ENCODE measurements around the gene TIMELESS.

Gene TIMELESS

GRCh38 chr12:56382611-56383010 lies 66.6 kb downstream of the TIMELESS start:
- H3K9me3 ChIP-seq (replicated peaks; ENCODE audit: insufficient read depth, low read length), result no peaks in the 10 kb centered on the region
- no peaks in the 10 kb centered on the region for H3K9me2 ChIP-seq (replicated peaks; ENCODE audit: insufficient read depth, low read length)
- no peaks in the 10 kb centered on the region for H4K20me1 ChIP-seq (ENCODE audit: insufficient read depth, low read length)
- DNase-seq, result no peak
- TF ChIP-seq EZH2phosphoT487 (IDR thresholded peaks at IDR 0.05; ENCODE audit: low read length) (no peak), CTCF (IDR thresholded peaks at IDR 0.05; ENCODE audit: low read length) (no peak), EZH2 (optimal IDR thresholded peaks at IDR 0.05; ENCODE audit: low read depth, low read length) (no peak)
- no peaks in the 10 kb centered on the region for H3K36me3 ChIP-seq (replicated peaks; ENCODE audit: insufficient read depth, low read length)
- H3K4me2 ChIP-seq (ENCODE audit: low read depth, low read length), result no peak overlapping the region
- H3K27ac ChIP-seq (ENCODE audit: low read length), result no peak overlapping the region
- no peaks in the 10 kb centered on the region for H3K4me1 ChIP-seq (ENCODE audit: low read length)
- H3F3A ChIP-seq (ENCODE audit: insufficient read depth, low read length), result no peaks in the 10 kb centered on the region
- H3K4me3 ChIP-seq (ENCODE audit: low read length), result no peak overlapping the region
- H3K9ac ChIP-seq (ENCODE audit: low read length), result no peak overlapping the region
- H3K79me2 ChIP-seq (ENCODE audit: low read length), result no peaks in the 10 kb centered on the region
- no peak overlapping the region for H2AFZ ChIP-seq (ENCODE audit: low read length)
- H3K27me3 ChIP-seq (replicated peaks; ENCODE audit: insufficient read depth, low read length), result no peaks in the 10 kb centered on the region

GRCh38 chr12:56377989-56378316 lies 71.3 kb downstream of the TIMELESS start:
- Histone ChIP-seq H3K4me1 (ENCODE audit: low read length) (peaks cover 15% of the 10 kb centered on the region), H2AFZ (ENCODE audit: low read length) (no peak overlapping the region), H3K9me3 (replicated peaks; ENCODE audit: insufficient read depth, low read length) (no peaks in the 10 kb centered on the region), H4K20me1 (ENCODE audit: insufficient read depth, low read length) (no peaks in the 10 kb centered on the region), H3F3A (ENCODE audit: insufficient read depth, low read length) (peaks cover 14% of the 10 kb centered on the region), H3K9ac (ENCODE audit: low read length) (no peak overlapping the region), H3K36me3 (replicated peaks; ENCODE audit: insufficient read depth, low read length) (no peaks in the 10 kb centered on the region), H3K79me2 (ENCODE audit: low read length) (no peaks in the 10 kb centered on the region), H3K27me3 (replicated peaks; ENCODE audit: insufficient read depth, low read length) (no peaks in the 10 kb centered on the region), H3K27ac (ENCODE audit: low read length) (no peak overlapping the region), H3K4me2 (ENCODE audit: low read depth, low read length) (no peak overlapping the region), H3K4me3 (ENCODE audit: low read length) (no peak overlapping the region), H3K9me2 (replicated peaks; ENCODE audit: insufficient read depth, low read length) (no peaks in the 10 kb centered on the region)
- no peak for DNase-seq
- TF ChIP-seq EZH2phosphoT487 (IDR thresholded peaks at IDR 0.05; ENCODE audit: low read length), result no peak
- no peak for TF ChIP-seq EZH2 (optimal IDR thresholded peaks at IDR 0.05; ENCODE audit: low read depth, low read length)
- TF ChIP-seq CTCF (IDR thresholded peaks at IDR 0.05; ENCODE audit: low read length), result no peak

DNA sequence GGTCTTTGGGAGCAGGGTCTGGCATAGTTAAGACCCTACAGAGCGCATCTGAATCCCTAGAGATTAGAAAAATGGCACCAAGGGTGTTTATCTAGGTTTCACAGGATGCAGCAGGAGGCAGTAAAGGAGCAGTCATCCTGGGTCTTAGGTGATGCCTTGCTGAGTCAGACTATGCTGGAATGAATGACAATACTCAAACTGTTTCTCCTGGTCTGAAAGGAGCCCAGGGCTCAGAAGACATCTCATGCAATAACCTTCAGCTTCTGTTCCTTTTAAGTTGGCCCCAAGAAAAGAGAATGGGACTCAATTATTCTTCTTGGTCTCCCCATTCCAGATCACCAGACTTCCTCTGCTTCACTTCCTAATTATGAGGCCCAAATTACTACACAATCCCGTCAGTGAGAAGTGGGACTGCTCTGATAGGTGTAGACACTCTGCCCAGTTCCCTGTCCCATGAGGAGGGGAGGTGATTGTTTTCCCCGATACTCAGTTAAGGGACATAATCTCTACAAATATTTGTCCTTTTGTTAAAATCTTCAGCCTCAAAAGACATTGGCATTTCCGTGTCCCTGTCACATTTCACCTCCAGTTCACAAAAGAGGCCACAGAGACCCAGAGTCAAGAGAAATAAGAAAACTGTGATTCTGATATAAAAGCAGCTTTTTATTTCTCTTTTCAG lies 71.8 kb downstream of the TIMELESS start:
- H3K9ac ChIP-seq (ENCODE audit: low read length), result no peak overlapping the region
- no peak overlapping the region for H3K4me3 ChIP-seq (ENCODE audit: low read length)
- H3K27me3 ChIP-seq (replicated peaks; ENCODE audit: insufficient read depth, low read length), result no peaks in the 10 kb centered on the region
- H4K20me1 ChIP-seq (ENCODE audit: insufficient read depth, low read length), result no peaks in the 10 kb centered on the region
- TF ChIP-seq EZH2 (optimal IDR thresholded peaks at IDR 0.05; ENCODE audit: low read depth, low read length) (no peak), EZH2phosphoT487 (IDR thresholded peaks at IDR 0.05; ENCODE audit: low read length) (no peak), CTCF (IDR thresholded peaks at IDR 0.05; ENCODE audit: low read length) (no peak)
- H3K79me2 ChIP-seq (ENCODE audit: low read length), result no peaks in the 10 kb centered on the region
- no peaks in the 10 kb centered on the region for H3K36me3 ChIP-seq (replicated peaks; ENCODE audit: insufficient read depth, low read length)
- no peaks in the 10 kb centered on the region for H3K9me3 ChIP-seq (replicated peaks; ENCODE audit: insufficient read depth, low read length)
- no peaks in the 10 kb centered on the region for H3K9me2 ChIP-seq (replicated peaks; ENCODE audit: insufficient read depth, low read length)
- H3F3A ChIP-seq (ENCODE audit: insufficient read depth, low read length), result peaks cover 14% of the 10 kb centered on the region
- no peak for DNase-seq
- no peak overlapping the region for H3K4me2 ChIP-seq (ENCODE audit: low read depth, low read length)
- H2AFZ ChIP-seq (ENCODE audit: low read length), result no peak overlapping the region
- H3K4me1 ChIP-seq (ENCODE audit: low read length), result peaks cover 15% of the 10 kb centered on the region
- no peak overlapping the region for H3K27ac ChIP-seq (ENCODE audit: low read length)
